OCI-LY7 (cell line): Measurements from ENCODE around the gene RXRA.

Source experiments
- CTCF ChIP-seq: fragments of 200-600 bp; sonication (generic); conservative IDR thresholded peaks from 2 replicates; pipeline ENCODE4 v1.5.1; 2014; ENCODE audit warnings: mild to moderate bottlenecking, antibody characterized with exemption, low read length, moderate library complexity, mixed read lengths
- EZH2phosphoT487 ChIP-seq: fragments of 200-600 bp; sonication (generic); IDR thresholded peaks from 2 replicates; pipeline ENCODE4 v1.6.1; 2018; ENCODE audit warnings: low read depth, borderline replicate concordance, mild to moderate bottlenecking, mixed run types, antibody characterized with exemption, low read length, moderate library complexity, mixed read lengths

GRCh38 chr9:134365115-134365596, 38.9 kb downstream of the RXRA start:
- no peak for TF ChIP-seq CTCF
- no peak for TF ChIP-seq EZH2phosphoT487
